Thyroid gland (tissue), 4 donors: ENCODE measurements around the gene TLE4. TPM values are rescaled to one million over a fixed set of nuclear protein-coding genes. Genes with fewer than 3 reads are reported as not detected.

Source experiments
- DNase-seq, 2 donors: peaks; one replicate each; pipeline ENCODE4 v3.0.0-alpha.2; 2019
- H3K27ac ChIP-seq, 3 donors: fragments of 200-600 bp; sonication (generic); 1 replicate in 2 of 3; 2 replicates in 1 of 3; pipeline ENCODE4 v1.5.1; 2016 to 2019; ENCODE audit warnings: mild to moderate bottlenecking in 1 of 3, moderate library complexity in 1 of 3
- H3K27me3 ChIP-seq: fragments of 200-600 bp; sonication (generic); one replicate; pipeline ENCODE4 v1.5.1; 2019
- H3K36me3 ChIP-seq, 2 donors: fragments of 200-600 bp; sonication (generic); one replicate each; pipeline ENCODE4 v1.5.1; 2016 to 2019
- H3K4me1 ChIP-seq, 2 donors: fragments of 200-600 bp; sonication (generic); one replicate each; pipeline ENCODE4 v1.5.1; 2017 to 2019
- H3K4me3 ChIP-seq, 3 donors: fragments of 200-600 bp; sonication (generic); replicated peaks in 1 of 3; 1 replicate in 2 of 3; 2 replicates in 1 of 3; pipeline ENCODE4 v1.5.1; 2016; ENCODE audit warnings: mild to moderate bottlenecking in 1 of 3
- H3K9me3 ChIP-seq: fragments of 200-600 bp; sonication (generic); one replicate; pipeline ENCODE4 v1.5.1; 2017
- CTCF ChIP-seq, 6 experiments: fragments of 200-600 bp in 3 of 6; fragments of 450-650 bp in 3 of 6; sonication (generic) in 3 of 6; IDR thresholded peaks; one replicate each; pipeline ENCODE4 v1.5.1; 2016 to 2019; ENCODE audit warnings: antibody characterized with exemption in 6 of 6, mild to moderate bottlenecking in 2 of 6, inconsistent platforms in 1 of 6, moderate library complexity in 1 of 6
- POLR2A ChIP-seq, 2 donors: fragments of 450-650 bp; IDR thresholded peaks; one replicate each; pipeline ENCODE4 v1.6.1; 2017; ENCODE audit warnings: antibody characterized with exemption in 2 of 2, mild to moderate bottlenecking in 2 of 2, moderate library complexity in 1 of 2
- WGBS, 2 donors: methylation state at CpG; one replicate each; pipeline ENCODE4 v1.1.5; 2017; 5-methylcytosine and 5-hydroxymethylcytosine counted together
- intact Hi-C: fragments of 100-400 bp; cut with DNase I; formaldehyde crosslinking; loops from one replicate; pipeline ENCODE4 v1.15.1; 2023
- total RNA-seq, 4 donors: library from RNA; depleted of rRNA; stranded (reverse); fragments of >200 nt; gene quantifications; one replicate each; pipeline ENCODE4 v1.2.3, GENCODE V29; 2016

The TLE4 gene
- total RNA-seq, 4 donors from 2014 or later = 40.3 to 64.2 (median 52.8) TPM

GRCh38 chr9:79686381-79687130, 114.8 kb downstream of the TLE4 start:
- 79 to 88% methylated on average over 8 of the region's 8 CpGs for WGBS, 2 donors
- intact Hi-C loops = no loop called here
- no peaks in the 10 kb centered on the region for H3K9me3 ChIP-seq
- H3K36me3 ChIP-seq = no peaks in the 10 kb centered on the region
- H3K27ac ChIP-seq = no peak overlapping the region
- no peaks in the 10 kb centered on the region for H3K4me1 ChIP-seq
- H3K27me3 ChIP-seq = no peaks in the 10 kb centered on the region
- H3K4me3 ChIP-seq = no peak overlapping the region
- no peak for TF ChIP-seq CTCF (IDR thresholded peaks at IDR 0.05)
- TF ChIP-seq POLR2A (IDR thresholded peaks at IDR 0.05) = no peak
- DNase-seq = no peak

- no peak overlapping the region for H3K27ac ChIP-seq
Measured at GRCh38 chr9:79687131-79687447, 115.3 kb downstream of the TLE4 start.

GRCh38 chr9:79688363-79688762, 116.6 kb downstream of the TLE4 start:
- no peak for DNase-seq
- Histone ChIP-seq H3K4me3 (no peak overlapping the region), H3K4me1 (no peaks in the 10 kb centered on the region), H3K27me3 (no peaks in the 10 kb centered on the region), H3K27ac (no peak overlapping the region), H3K36me3 (no peaks in the 10 kb centered on the region), H3K9me3 (no peaks in the 10 kb centered on the region)
- WGBS, 2 donors = 74 to 77% methylated on average over 4 of the region's 4 CpGs
- intact Hi-C loops = no loop called here
- TF ChIP-seq POLR2A (IDR thresholded peaks at IDR 0.05) (no peak), CTCF (IDR thresholded peaks at IDR 0.05) (no peak)

More at GRCh38 chr9:79687131-79687447, 115.3 kb downstream of the TLE4 start:
- no peak for DNase-seq
- Histone ChIP-seq H3K9me3 (no peaks in the 10 kb centered on the region), H3K4me3 (no peak overlapping the region), H3K27me3 (no peaks in the 10 kb centered on the region), H3K36me3 (no peaks in the 10 kb centered on the region), H3K4me1 (no peaks in the 10 kb centered on the region)
- intact Hi-C loops = no loop called here
- TF ChIP-seq CTCF (IDR thresholded peaks at IDR 0.05) (no peak), POLR2A (IDR thresholded peaks at IDR 0.05) (no peak)
- WGBS, 2 donors = 85 to 88% methylated on average over 8 of the region's 8 CpGs

GRCh38 chr9:79689576-79689975, 117.8 kb downstream of the TLE4 start:
- H3K9me3 ChIP-seq = no peaks in the 10 kb centered on the region
- intact Hi-C loops = no loop called here
- no peak for TF ChIP-seq POLR2A (IDR thresholded peaks at IDR 0.05)
- no peak for TF ChIP-seq CTCF (IDR thresholded peaks at IDR 0.05)
- peaks cover 9 to 11% of the 10 kb centered on the region in 2 donors for H3K4me1 ChIP-seq
- H3K27me3 ChIP-seq = no peaks in the 10 kb centered on the region
- no peak overlapping the region for H3K4me3 ChIP-seq
- H3K36me3 ChIP-seq = no peaks in the 10 kb centered on the region
- H3K27ac ChIP-seq = no peak overlapping the region
- no peak for DNase-seq
- WGBS, 2 donors = 97 to 99% methylated on average over 4 of the region's 4 CpGs

GRCh38 chr9:79691496-79691895, 119.7 kb downstream of the TLE4 start:
- intact Hi-C loops = no loop called here
- WGBS, 2 donors = 94 to 97% methylated on average over 5 of the region's 5 CpGs
- Histone ChIP-seq H3K27ac (no peak overlapping the region), H3K4me1 (peaks cover 12 to 17% of the 10 kb centered on the region in 2 donors), H3K36me3 (no peaks in the 10 kb centered on the region), H3K9me3 (no peaks in the 10 kb centered on the region), H3K4me3 (no peak overlapping the region), H3K27me3 (no peaks in the 10 kb centered on the region)
- TF ChIP-seq CTCF (IDR thresholded peaks at IDR 0.05) (no peak), POLR2A (IDR thresholded peaks at IDR 0.05) (no peak)
- DNase-seq = no peak
